ENCODE measurements around the gene CDKL1. TPM values are rescaled to one million over a fixed set of nuclear protein-coding genes. Genes with fewer than 3 reads are reported as not detected.

CDKL1 gene
- total and polyA plus RNA-seq, 2 donors (not counting 1 experiment from before 2014, with no cell fraction given): 18.5 to 22.8 TPM

DNA sequence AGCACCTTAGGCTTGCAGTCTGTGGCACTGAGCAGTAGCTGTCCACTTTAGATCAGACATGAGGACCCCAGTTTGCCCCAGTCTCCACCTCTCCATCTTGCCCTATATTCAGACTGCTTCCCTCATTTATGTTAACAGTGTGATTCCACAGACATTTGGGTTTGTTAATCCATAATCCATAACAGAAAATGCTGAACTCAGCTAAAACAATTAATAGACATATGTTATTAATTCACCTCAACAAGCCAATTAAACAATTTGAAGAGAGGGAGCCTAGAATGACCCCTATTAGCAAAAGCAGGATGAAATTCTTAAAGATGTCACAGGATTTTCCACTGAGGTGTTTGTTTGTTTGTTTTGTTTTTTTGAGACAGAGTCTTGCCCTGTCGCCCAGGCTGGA lies 9.1 kb downstream of the CDKL1 start:
- TF ChIP-seq, protein P1, sequence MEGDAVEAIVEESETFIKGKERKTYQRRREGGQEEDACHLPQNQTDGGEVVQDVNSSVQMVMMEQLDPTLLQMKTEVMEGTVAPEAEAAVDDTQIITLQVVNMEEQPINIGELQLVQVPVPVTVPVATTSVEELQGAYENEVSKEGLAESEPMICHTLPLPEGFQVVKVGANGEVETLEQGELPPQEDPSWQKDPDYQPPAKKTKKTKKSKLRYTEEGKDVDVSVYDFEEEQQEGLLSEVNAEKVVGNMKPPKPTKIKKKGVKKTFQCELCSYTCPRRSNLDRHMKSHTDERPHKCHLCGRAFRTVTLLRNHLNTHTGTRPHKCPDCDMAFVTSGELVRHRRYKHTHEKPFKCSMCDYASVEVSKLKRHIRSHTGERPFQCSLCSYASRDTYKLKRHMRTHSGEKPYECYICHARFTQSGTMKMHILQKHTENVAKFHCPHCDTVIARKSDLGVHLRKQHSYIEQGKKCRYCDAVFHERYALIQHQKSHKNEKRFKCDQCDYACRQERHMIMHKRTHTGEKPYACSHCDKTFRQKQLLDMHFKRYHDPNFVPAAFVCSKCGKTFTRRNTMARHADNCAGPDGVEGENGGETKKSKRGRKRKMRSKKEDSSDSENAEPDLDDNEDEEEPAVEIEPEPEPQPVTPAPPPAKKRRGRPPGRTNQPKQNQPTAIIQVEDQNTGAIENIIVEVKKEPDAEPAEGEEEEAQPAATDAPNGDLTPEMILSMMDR (conservative IDR thresholded peaks at IDR 0.05 in 1 of 2, IDR thresholded peaks at IDR 0.05 in 1 of 2; ENCODE audit: low read depth in 1 of 2, low read length in 2 of 2): no peak
- Histone ChIP-seq H2AFZ (ENCODE audit: low read length) (no peak overlapping the region), H3K9me3 (ENCODE audit: control insufficient read depth, insufficient read depth, low read depth, low read length) (no peaks in the 10 kb centered on the region)

DNA sequence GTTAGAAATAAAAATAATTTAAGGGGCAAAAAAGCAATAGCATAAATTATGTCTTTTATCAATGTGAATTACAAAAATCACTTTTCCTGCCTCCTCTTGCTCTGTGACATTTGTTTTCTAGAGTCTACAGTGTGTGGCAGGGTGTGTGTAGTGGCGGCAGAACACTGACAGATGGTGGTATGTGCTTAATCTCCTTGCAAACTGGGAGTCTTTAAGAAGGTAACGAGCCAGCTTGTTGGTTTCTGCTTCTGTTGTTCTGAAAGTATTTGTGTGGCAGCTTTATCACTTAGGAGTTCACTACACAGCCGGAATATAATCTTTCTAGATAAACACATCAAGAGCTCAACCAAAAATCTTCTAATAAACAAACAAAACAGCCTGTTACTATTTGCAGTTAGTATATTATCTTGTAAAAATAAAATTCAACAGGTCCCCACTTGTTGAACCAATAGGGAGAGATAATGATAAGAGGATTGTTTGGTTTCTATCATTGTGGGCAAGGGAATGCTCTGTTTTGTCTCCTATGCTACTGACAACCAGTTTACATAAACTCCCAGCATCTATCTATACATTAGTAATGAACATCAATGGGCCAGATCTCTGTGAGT lies 13.0 kb downstream of the CDKL1 start:
- no peak for DNase-seq (ENCODE audit: low read depth in 2 of 2)

More for the DNA sequence above, 9.1 kb downstream of the CDKL1 start:
- H3K4me3 ChIP-seq (replicated peaks in 1 of 4; ENCODE audit: control extremely low read depth in 1 of 4, insufficient read depth in 1 of 4, low read depth in 3 of 4, low read length in 4 of 4): no peak overlapping the region
- H3K27me3 ChIP-seq (ENCODE audit: control insufficient read depth, insufficient read depth, low read length): no peaks in the 10 kb centered on the region
- no peaks in the 10 kb centered on the region for H3K79me2 ChIP-seq (ENCODE audit: control insufficient read depth, insufficient read depth, low read length)
- H3K9ac ChIP-seq (ENCODE audit: insufficient read depth, low read length): no peak overlapping the region
- H4K20me1 ChIP-seq (ENCODE audit: control insufficient read depth, extremely low read depth, insufficient read depth, low read length): no peaks in the 10 kb centered on the region
- no peak overlapping the region for H3K4me2 ChIP-seq (ENCODE audit: extremely low read depth, insufficient read depth, low read length)
- H3K27ac ChIP-seq (ENCODE audit: insufficient read depth, low read length): no peak overlapping the region
- no peaks in the 10 kb centered on the region for H3K36me3 ChIP-seq (ENCODE audit: control insufficient read depth, insufficient read depth, low read length)
- DNase-seq (ENCODE audit: low read depth in 2 of 2): no peak
- no peaks in the 10 kb centered on the region for H3K4me1 ChIP-seq (ENCODE audit: control insufficient read depth, extremely low read depth, insufficient read depth, low read length)

DNA sequence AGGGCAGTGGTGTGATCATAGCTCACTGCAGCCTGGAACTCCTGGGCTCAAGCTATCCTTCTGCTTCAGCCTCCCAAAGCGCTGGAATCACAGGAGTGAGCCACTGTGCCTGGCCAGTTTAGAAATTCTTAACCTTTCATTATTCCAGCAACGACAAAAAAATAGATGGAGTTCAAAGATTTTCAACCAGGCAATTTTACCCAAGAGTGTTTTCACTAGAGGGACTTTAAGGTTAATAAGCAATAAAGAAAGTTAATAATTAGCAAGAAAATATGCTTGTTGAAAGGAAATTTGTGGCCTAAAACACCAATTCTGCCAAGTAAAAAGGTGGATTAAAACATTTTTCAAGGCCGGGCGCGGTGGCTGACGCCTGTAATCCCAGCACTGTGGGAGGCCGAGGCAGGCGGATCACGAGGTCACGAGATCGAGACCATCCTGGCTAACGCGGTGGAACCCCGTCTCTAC lies 14.8 kb downstream of the CDKL1 start:
- TF ChIP-seq EZH2 (IDR thresholded peaks at IDR 0.05; ENCODE audit: low read length, missing control alignments): no peak
- TF ChIP-seq, protein P1 (conservative IDR thresholded peaks at IDR 0.05 in 1 of 2, IDR thresholded peaks at IDR 0.05 in 1 of 2; ENCODE audit: low read depth in 1 of 2, low read length in 2 of 2): no peak

More for the DNA sequence above, 13.0 kb downstream of the CDKL1 start:
- Histone ChIP-seq H3K4me1 (ENCODE audit: control insufficient read depth, extremely low read depth, insufficient read depth, low read length) (no peaks in the 10 kb centered on the region), H3K79me2 (ENCODE audit: control insufficient read depth, insufficient read depth, low read length) (no peaks in the 10 kb centered on the region), H3K9ac (ENCODE audit: insufficient read depth, low read length) (no peak overlapping the region), H3K27ac (ENCODE audit: insufficient read depth, low read length) (no peak overlapping the region), H3K4me3 (replicated peaks in 1 of 4; ENCODE audit: control extremely low read depth in 1 of 4, insufficient read depth in 1 of 4, low read depth in 3 of 4, low read length in 4 of 4) (no peak overlapping the region), H3K27me3 (ENCODE audit: control insufficient read depth, insufficient read depth, low read length) (no peaks in the 10 kb centered on the region), H3K4me2 (ENCODE audit: extremely low read depth, insufficient read depth, low read length) (no peak overlapping the region), H3K9me3 (ENCODE audit: control insufficient read depth, insufficient read depth, low read depth, low read length) (no peaks in the 10 kb centered on the region), H2AFZ (ENCODE audit: low read length) (no peak overlapping the region), H3K36me3 (ENCODE audit: control insufficient read depth, insufficient read depth, low read length) (no peaks in the 10 kb centered on the region), H4K20me1 (ENCODE audit: control insufficient read depth, extremely low read depth, insufficient read depth, low read length) (no peaks in the 10 kb centered on the region)
- TF ChIP-seq EZH2 (IDR thresholded peaks at IDR 0.05; ENCODE audit: low read length, missing control alignments): no peak
- TF ChIP-seq, protein P1 (conservative IDR thresholded peaks at IDR 0.05 in 1 of 2, IDR thresholded peaks at IDR 0.05 in 1 of 2; ENCODE audit: low read depth in 1 of 2, low read length in 2 of 2): no peak

More for the DNA sequence above, 14.8 kb downstream of the CDKL1 start:
- Histone ChIP-seq H3K9ac (ENCODE audit: insufficient read depth, low read length) (no peak overlapping the region), H3K4me3 (replicated peaks in 1 of 4; ENCODE audit: control extremely low read depth in 1 of 4, insufficient read depth in 1 of 4, low read depth in 3 of 4, low read length in 4 of 4) (no peak overlapping the region), H3K4me2 (ENCODE audit: extremely low read depth, insufficient read depth, low read length) (no peak overlapping the region), H2AFZ (ENCODE audit: low read length) (no peak overlapping the region), H3K27me3 (ENCODE audit: control insufficient read depth, insufficient read depth, low read length) (no peaks in the 10 kb centered on the region), H4K20me1 (ENCODE audit: control insufficient read depth, extremely low read depth, insufficient read depth, low read length) (no peaks in the 10 kb centered on the region), H3K27ac (ENCODE audit: insufficient read depth, low read length) (no peak overlapping the region), H3K79me2 (ENCODE audit: control insufficient read depth, insufficient read depth, low read length) (no peaks in the 10 kb centered on the region), H3K9me3 (ENCODE audit: control insufficient read depth, insufficient read depth, low read depth, low read length) (no peaks in the 10 kb centered on the region), H3K36me3 (ENCODE audit: control insufficient read depth, insufficient read depth, low read length) (no peaks in the 10 kb centered on the region), H3K4me1 (ENCODE audit: control insufficient read depth, extremely low read depth, insufficient read depth, low read length) (no peaks in the 10 kb centered on the region)
- no peak for DNase-seq (ENCODE audit: low read depth in 2 of 2)
